Stimulated activated CD8-positive, alpha-beta memory T cell treated with anti-CD3 and anti-CD28 coated beads, Interleukin-12 subunit alpha, Interleukin-12 subunit beta, amount 100 ng/mL, for 4 hours (primary cell): ENCODE data around the gene APOL5.

Experiments used
- DNase-seq: peaks from one replicate; pipeline ENCODE4 v3.0.0-alpha.2; 2020; ENCODE audit warnings: low read depth

The APOL5 gene

DNA sequence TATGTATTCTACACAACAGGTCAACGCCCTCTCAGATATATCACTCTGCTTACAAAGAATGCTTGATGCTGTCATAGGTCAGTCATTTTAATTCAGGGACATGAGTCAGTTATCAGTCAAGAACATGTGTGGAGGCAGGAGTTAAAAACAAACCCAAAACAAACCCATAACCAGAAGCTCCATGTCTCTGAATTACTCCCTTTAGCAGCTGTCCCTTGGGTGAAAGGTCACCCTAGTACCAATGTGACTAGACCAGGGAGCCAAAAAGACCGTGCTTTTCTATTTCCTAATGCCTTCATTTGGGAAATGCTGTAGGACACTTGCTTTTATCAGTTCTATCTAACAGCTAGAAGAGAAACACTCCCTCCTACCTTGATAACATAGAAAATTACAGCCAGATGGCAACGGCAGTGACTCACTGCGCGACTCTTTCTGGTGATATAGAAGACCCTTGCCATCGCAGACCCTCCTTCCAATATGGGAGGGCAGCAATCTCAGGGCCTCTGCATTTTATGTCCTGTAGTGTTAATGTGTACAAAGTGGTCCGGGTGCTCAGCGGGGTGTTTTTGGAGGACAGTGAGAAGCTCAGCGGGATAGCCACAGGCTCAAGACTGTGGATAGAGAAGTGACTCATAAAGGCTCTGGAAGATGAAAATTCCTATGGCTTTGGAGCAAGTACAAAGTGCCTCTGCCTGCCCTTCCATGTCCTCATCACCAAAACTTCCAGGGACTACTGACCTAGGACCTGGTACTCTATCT lies 24.8 kb downstream of the APOL5 start:
- DNase-seq: no peak

- no peak for DNase-seq
These were observed 25.7 kb downstream of the APOL5 start for GRCh38 chr22:35743326-35743860.

GRCh38 chr22:35746248-35746647 lies 28.6 kb downstream of the APOL5 start:
- no peak for DNase-seq

DNA sequence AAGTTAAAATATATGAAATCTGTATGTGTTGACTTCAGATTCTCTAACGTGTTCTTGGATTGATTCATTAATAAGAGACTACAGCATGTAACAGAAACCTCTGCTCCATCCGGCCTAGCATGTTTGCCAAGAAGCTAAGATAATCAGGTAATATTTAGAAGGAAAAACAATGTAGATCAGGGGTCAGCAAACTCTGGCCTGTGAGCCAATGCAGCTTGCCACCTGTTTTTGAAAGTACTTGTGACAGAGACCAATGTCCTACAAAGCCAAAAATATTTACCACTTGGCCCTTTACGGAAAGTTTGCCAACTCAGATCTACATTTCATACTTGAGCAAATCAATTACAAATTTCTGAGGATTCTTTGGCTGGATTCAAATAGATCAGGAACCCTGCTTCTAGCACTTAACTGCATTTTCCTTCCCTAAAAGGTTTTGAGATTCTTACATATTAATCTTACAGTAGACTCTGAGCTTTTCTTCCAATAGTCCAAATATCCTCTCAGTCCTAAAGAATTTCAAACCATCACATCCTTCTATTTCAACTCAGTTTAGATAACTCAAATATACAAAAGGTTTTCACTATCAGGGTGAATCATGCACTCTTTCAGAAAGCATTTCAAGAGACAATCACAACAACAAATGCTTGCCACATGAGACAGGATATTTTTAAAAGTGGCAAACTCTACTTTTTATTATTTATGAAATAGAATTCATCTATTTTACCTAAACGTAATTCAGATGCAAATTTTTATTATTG lies 29.5 kb downstream of the APOL5 start:
- no peak for DNase-seq

DNA sequence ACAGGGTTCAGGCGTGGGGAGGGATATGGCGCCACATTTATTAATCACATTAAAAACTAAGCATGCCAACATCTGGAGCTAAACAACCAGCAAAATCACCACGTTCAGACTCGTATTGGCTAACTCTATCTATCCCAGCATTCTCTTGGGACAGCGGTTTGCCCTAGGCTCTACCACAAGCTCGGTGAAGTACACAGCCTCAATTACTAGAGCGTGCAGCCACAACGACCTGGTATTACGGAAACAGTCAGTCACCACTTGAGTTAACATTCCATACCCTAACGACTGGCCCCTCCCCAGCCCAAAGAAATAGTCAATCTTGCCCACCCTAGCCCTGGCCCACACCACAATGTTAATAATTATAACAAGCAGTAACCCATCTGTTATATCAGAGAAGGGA lies 32.1 kb downstream of the APOL5 start:
- no peak for DNase-seq

DNA sequence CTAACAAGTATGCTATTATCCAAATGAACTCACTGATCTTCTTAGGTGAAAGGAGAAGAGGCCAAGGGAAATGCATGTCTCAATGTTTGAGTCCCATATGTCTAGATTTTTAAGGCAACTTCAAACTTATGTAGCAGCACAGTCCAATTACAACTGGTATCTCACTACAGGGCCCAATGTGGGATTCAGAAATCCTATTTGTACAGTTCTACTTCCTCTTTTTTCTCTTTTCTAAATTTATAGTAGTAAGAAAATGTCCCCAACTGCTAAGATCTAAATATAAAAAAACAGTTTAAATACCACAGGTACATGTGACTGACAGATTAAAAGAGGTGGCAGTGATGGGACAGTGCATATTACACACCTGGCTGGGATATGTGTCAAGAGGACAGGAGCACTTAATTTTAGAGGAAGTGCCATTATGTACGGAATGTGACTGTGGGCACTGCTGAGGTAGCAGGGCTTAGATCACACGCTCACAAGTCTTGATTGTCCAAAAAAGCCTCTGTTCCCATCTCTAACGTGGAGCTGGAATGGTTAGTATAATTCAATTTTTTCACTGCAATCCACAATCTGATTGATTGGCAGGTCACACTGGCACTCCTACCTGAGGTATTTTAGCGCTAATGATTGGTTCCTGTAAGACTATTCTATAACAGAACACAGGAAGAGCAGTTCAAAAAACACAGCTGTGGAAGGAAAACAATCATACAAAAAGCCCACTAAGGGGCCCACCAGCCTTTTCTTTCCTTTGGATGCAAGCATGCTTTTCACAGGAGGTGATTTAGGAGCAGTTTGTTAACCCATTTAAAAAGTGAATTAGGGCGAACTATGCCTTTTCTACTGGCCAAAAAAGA lies 34.6 kb downstream of the APOL5 start:
- DNase-seq: no peak

DNA sequence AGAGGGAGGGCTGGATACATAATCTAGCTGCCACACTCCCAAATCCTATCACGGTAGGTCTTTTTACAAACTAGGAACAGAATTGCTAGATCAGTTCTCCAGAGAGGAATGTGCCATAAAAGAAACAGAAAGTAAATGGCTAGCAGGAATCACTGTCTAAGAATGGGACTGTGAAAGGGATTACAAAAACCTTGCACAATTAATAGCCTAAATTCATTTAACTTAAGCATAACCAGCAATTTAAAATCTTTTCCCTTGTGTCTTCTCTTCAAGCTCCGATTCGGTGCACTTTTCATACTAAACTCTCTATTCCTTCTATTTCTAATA lies 35.2 kb downstream of the APOL5 start:
- no peak for DNase-seq

DNA sequence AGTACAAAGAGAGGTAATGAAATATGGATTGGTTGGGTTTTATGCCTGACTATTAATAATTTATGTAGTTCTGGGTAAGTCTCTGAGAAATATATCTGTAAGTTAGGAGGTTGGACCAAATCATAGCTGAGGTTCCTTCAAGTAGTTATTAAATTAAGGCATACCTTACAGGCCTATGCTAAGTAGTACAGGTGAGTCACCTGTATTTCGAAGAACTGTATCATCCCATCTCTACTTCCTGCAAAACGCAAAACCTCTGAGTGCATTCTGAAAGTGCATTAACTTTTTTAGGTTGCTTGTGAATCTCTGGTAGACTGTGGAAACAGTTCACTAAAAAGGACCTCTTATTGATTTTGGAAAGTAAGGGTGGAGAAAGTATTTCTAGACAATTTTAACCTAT lies 37.1 kb downstream of the APOL5 start:
- no peak for DNase-seq

DNA sequence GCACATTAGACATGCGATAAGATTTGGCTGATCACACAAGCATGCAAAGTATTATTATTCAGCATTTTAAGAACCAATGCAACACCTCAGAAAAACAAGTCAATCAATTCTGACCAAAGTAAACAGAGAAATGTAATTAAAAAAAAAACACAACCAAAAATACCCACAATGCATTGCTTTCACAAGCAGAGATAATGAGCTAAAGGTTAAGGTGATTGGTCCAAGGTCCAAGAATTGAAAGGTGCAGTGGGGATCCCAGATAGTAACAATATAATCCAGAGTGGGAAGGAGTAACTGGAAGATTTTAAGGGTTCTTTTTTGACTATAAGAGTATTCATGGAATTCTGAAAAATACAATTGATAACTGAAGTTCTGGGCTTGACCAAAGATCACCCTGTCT lies 39.0 kb downstream of the APOL5 start:
- DNase-seq: no peak

DNA sequence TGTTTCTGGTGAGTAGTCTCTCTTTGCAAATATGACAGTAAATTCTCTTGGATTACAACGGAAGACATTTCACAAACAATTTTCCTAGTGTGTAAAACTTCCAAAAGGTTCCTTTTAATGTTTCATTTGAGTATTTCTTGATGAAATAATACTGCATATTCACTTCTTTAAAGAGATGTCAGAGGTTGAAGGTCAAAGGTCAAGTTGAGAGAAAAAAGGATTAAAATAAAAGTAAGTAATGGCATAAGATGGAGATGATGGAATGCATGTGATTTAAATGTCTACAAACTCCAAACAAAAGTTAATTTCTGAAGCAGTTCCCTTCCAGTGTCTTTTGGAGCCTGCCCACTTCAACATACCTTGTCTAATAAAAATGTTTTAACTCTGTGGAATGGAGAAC lies 40.7 kb downstream of the APOL5 start:
- DNase-seq: no peak

DNA sequence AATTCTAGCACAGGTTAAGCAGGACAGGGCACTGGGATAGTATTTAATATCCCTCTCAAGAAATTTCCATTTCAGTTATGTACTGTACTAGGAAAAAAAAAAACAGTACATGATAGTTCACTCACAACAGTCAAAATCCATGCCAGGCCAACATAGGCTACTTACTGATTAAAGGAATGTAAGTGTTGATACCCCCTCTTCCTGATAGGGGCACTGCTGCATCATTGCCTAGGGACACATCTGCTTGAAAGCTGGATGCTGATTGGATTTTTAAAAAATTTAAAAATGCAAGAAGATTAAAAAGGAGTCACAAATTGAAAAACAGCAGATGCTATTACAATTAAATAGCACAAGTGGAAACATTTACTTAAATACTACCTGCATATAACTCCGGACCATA lies 43.4 kb downstream of the APOL5 start:
- no peak for DNase-seq

- DNase-seq: no peak
These were observed 49.2 kb downstream of the APOL5 start for GRCh38 chr22:35766654-35767580.

DNA sequence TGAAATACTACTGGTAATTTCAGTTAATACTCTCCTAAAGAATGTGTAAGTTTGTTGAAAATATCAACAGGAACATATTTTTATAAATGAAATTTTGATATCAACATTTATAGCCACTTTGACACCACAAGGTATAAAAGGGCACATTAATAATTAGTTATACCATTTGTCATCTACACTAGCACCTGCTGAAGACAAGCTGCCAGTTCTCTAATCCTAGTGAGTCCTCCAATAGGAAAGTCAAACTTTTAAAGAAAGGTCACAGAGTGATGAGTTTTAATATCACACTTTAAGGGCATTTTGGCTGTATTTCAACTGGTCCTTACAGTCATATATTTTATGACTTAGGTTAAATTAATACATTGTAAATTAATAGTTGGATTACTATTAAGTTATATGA lies 52.3 kb downstream of the APOL5 start:
- no peak for DNase-seq

DNA sequence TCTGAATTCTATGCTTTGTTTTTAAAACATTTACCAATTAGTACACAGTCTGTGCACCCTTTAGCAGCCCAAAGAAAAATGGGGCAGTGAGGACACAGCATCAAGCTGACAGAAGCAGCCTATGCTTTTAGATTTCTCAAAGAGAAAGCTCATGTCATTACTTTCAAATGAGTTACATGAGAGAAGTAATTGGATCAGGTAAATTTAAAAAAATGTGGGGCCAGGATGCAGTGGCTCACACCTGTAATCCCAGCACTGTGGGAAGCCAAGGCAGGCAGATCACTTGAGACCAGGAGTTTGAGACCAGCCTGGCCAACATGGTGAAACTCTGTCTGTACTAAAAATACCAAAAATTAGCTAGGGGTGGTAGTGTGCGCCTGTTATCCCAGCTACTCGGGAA lies 57.7 kb downstream of the APOL5 start:
- DNase-seq: no peak

- no peak for DNase-seq
These were observed 59.8 kb downstream of the APOL5 start for GRCh38 chr22:35777335-35777975.
